ENCODE measurements around the gene PRPF31. TPM values are rescaled to one million over a fixed set of nuclear protein-coding genes. Genes with fewer than 3 reads are reported as not detected.
A peak's percentile ranks its signal among the peaks of the same experiment; 100 is the strongest.

Gene PRPF31
- total RNA-seq, 2 experiments from 2014 or later = 81.1 to 85.2 TPM

DNA sequence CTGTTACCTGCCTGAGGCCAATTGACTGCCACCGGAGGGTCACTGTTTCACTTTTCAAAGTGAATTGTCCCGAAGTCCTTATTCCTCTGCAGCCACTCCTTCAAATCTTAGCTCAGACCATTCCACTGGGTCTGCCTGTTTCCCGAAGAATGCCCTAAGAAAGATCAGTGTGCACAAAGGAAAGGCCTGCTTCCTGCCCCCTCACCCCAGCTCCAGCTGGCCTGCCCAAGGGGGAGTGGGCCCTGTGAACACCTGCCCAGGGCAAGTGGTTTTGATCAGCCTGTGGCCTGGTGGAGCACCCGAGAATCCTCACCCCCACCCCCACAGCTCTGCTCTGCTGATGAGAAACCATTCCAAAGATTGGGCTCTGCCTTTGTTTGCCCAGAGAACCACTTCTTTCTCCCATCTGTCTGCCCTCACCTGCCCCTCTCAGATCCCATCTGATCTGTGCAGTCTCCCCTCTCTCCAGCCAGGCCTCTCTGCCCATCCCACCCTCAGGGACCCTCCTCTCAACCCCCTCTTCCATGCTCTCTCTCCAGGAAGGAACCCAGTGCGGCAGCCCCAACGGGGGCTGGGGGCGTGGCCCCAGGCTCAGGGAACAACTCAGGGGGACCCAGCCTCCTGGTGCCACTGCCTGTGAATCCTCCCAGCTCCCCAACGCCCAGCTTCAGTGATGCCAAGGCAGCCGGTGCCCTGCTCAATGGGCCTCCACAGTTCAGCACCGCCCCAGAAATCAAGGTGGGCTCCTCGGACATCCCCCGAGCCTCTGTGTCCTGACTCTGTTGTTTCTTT lies 33.7 kb downstream of the PRPF31 start:
- no peaks in the 10 kb centered on the region for H3K27me3 Mint-ChIP-seq
- no peak for DNase-seq
- H3K4me3 Mint-ChIP-seq = no peak overlapping the region
- ChIA-PET CTCF (interaction anchor here (1.2 kb wide), 1 partner anchor 12 kb away, joined by 3 read pairs; the partner anchor contains the start of gene CNOT3), POLR2A (interaction anchor here (1.0 to 1.7 kb wide), 3 partner anchors 9 to 40 kb away, joined by 3 to 5 read pairs (median 4); partner anchors contain the start of genes CNOT3 and MBOAT7)
- no peak overlapping the region for H3K27ac Mint-ChIP-seq
- intact Hi-C loops (cut with micrococcal nuclease) = no loop called here
- H3K4me1 Mint-ChIP-seq (ENCODE audit: low read depth) = peaks cover 10% of the 10 kb centered on the region
- no peaks in the 10 kb centered on the region for H3K9me3 Mint-ChIP-seq
- TF ChIP-seq, protein P1, sequence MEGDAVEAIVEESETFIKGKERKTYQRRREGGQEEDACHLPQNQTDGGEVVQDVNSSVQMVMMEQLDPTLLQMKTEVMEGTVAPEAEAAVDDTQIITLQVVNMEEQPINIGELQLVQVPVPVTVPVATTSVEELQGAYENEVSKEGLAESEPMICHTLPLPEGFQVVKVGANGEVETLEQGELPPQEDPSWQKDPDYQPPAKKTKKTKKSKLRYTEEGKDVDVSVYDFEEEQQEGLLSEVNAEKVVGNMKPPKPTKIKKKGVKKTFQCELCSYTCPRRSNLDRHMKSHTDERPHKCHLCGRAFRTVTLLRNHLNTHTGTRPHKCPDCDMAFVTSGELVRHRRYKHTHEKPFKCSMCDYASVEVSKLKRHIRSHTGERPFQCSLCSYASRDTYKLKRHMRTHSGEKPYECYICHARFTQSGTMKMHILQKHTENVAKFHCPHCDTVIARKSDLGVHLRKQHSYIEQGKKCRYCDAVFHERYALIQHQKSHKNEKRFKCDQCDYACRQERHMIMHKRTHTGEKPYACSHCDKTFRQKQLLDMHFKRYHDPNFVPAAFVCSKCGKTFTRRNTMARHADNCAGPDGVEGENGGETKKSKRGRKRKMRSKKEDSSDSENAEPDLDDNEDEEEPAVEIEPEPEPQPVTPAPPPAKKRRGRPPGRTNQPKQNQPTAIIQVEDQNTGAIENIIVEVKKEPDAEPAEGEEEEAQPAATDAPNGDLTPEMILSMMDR (IDR thresholded peaks at IDR 0.05) = no peak
- peaks cover 57% of the 10 kb centered on the region for H3K36me3 Mint-ChIP-seq (ENCODE audit: low read depth)
- no peak for ATAC-seq

- CTCF ChIA-PET = interaction anchor here (1.5 kb wide), 1 partner anchor 114 kb away, joined by 3 read pairs; no protein-coding TSS in a partner anchor
- Mint-ChIP-seq H3K4me1 (ENCODE audit: low read depth) (peaks cover 22% of the 10 kb centered on the region), H3K36me3 (ENCODE audit: low read depth) (peaks cover 56% of the 10 kb centered on the region), H3K4me3 (no peak overlapping the region), H3K9me3 (no peaks in the 10 kb centered on the region), H3K27ac (no peak overlapping the region), H3K27me3 (no peaks in the 10 kb centered on the region)
- ATAC-seq (no peak), DNase-seq (no peak)
- intact Hi-C loops (cut with micrococcal nuclease) = no loop called here
- TF ChIP-seq, protein P1 (IDR thresholded peaks at IDR 0.05) = no peak
- POLR2A ChIA-PET = interaction anchor here (0.6 to 2.7 kb wide), 5 partner anchors 7 to 53 kb away, joined by 3 to 10 read pairs (median 3); no protein-coding TSS in a partner anchor
These were observed 35.9 kb downstream of the PRPF31 start for GRCh38 chr19:54151362-54152035.

DNA sequence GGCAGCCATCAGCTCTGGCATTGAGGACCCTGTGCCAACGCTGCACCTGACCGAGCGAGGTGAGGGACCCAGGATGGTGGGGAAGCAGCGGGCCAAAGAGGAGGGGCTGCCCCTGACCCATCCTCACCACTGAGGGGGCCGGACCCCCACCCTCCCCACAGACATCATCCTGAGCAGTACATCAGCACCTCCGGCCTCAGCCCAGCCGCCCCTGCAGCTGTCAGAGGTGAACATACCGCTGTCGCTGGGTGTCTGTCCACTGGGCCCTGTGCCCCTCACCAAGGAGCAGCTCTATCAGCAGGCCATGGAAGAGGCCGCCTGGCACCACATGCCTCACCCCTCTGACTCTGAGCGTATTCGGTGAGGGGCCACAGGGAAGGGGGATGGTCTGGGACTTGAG lies 36.7 kb downstream of the PRPF31 start:
- ATAC-seq (no peak), DNase-seq (no peak)
- CTCF ChIA-PET = no interaction called here
- TF ChIP-seq, protein P1 (IDR thresholded peaks at IDR 0.05) = no peak
- peaks cover 48% of the 10 kb centered on the region for H3K36me3 Mint-ChIP-seq (ENCODE audit: low read depth)
- POLR2A ChIA-PET = interaction anchor here (0.9 to 2.7 kb wide), 3 partner anchors 9 to 14 kb away, joined by 3 to 10 read pairs (median 5); no protein-coding TSS in a partner anchor
- H3K9me3 Mint-ChIP-seq = no peaks in the 10 kb centered on the region
- H3K27ac Mint-ChIP-seq = no peak overlapping the region
- peaks cover 25% of the 10 kb centered on the region for H3K4me1 Mint-ChIP-seq (ENCODE audit: low read depth)
- no peak overlapping the region for H3K4me3 Mint-ChIP-seq
- H3K27me3 Mint-ChIP-seq = no peaks in the 10 kb centered on the region
- intact Hi-C loops (cut with micrococcal nuclease) = no loop called here

DNA sequence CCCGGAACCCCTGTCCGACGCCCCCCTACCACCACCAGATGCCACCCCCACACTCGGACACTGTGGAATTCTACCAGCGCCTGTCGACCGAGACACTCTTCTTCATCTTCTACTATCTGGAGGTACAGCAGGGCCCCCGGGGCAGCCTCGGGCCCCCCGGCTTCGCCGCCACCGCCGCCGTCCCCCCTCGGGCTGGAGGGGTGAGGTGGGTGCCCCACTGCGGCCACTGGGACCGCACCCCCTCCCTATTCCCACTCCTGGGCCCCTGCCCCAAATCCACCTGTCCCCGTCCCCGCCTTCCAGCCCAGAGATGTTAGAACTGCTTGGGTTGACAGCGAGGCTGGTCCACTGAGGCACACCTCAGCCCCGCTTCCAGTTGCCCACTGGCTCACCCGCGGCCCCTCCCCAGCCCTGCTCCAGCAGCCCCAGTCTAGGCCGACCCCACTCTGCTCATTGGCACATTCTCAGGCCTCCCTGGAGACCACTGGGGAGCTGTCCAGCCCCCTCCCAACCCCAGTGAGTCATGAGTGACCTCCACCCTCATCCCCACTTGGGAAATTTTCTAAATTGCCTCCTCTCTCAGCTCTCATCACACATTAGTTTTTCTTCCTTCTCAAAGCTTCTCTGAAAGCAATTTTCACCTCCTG lies 37.4 kb downstream of the PRPF31 start:
- no peak overlapping the region for H3K4me3 Mint-ChIP-seq
- no peak for DNase-seq
- peaks cover 47% of the 10 kb centered on the region for H3K36me3 Mint-ChIP-seq (ENCODE audit: low read depth)
- H3K4me1 Mint-ChIP-seq (ENCODE audit: low read depth) = peaks cover 25% of the 10 kb centered on the region
- ChIA-PET POLR2A (interaction anchor here (0.9 to 2.7 kb wide), 5 partner anchors 10 to 37 kb away, joined by 3 to 10 read pairs (median 4); partner anchors contain the start of genes PRPF31 and TFPT), CTCF (no interaction called here)
- no peaks in the 10 kb centered on the region for H3K9me3 Mint-ChIP-seq
- H3K27ac Mint-ChIP-seq = peak overlapping the region; percentile 63
- TF ChIP-seq, protein P1 (IDR thresholded peaks at IDR 0.05) = no peak
- H3K27me3 Mint-ChIP-seq = no peaks in the 10 kb centered on the region
- ATAC-seq = no peak
- intact Hi-C loops (cut with micrococcal nuclease) = no loop called here

All from activated CD8-positive, alpha-beta T cell treated with anti-CD3 and anti-CD28 coated beads for 36 hours (primary cell).